LNCaP clone FGC (cell line): ENCODE results near the gene DDX25.

Experiments
- DNase-seq: peaks from one replicate; pipeline ENCODE4 v3.0.0-alpha.2; 2011; ENCODE audit warnings: low read depth
- H3K4me3 ChIP-seq: 2 replicates; pipeline ENCODE4 v1.5.1; 2011; ENCODE audit warnings: mild to moderate bottlenecking, low read depth, low read length, control low read depth
- TF ChIP-seq, protein P1 (sequence below): IDR thresholded peaks from 2 replicates; pipeline ENCODE4 v1.5.1; 2012; ENCODE audit warnings: mild to moderate bottlenecking; ENCODE audit not compliant: control insufficient read depth, insufficient read depth; ENCODE audit errors: extremely low read depth

The DDX25 gene

DNA sequence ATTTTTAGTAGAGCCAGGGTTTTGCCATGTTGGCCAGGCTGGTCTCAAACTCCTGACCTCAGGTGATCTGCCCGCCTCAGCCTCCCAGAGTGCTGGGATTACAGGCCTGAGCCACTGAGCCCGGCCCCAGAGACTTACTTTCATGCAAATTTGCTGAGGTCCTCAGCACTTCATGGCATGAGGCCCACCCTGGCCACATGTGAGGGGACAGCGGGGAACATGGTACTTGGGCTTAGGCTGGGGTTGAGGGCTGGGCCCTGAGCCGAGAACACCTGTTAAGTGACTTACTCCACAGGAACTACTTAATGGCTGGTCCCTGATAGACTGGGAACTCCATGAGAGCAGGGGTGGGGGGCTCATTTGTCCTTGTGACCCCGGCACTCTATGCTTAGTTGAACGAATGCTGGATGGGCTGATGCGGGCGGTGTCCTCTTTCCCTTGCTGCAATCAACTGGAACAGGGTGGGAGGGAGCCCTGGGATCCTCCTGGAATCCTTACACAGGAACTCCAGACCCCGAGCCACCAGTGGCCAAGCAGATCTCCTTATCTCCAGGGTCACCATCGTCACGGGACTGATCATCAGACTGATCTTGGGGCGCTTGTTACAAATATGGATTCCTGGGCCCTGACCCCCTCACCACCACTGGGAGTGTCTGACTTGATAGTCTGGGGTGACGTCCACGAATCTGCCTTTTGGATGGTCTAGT, 42.6 kb downstream of the DDX25 start:
- DNase-seq: no peak
- TF ChIP-seq, protein P1, sequence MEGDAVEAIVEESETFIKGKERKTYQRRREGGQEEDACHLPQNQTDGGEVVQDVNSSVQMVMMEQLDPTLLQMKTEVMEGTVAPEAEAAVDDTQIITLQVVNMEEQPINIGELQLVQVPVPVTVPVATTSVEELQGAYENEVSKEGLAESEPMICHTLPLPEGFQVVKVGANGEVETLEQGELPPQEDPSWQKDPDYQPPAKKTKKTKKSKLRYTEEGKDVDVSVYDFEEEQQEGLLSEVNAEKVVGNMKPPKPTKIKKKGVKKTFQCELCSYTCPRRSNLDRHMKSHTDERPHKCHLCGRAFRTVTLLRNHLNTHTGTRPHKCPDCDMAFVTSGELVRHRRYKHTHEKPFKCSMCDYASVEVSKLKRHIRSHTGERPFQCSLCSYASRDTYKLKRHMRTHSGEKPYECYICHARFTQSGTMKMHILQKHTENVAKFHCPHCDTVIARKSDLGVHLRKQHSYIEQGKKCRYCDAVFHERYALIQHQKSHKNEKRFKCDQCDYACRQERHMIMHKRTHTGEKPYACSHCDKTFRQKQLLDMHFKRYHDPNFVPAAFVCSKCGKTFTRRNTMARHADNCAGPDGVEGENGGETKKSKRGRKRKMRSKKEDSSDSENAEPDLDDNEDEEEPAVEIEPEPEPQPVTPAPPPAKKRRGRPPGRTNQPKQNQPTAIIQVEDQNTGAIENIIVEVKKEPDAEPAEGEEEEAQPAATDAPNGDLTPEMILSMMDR: no peak
- H3K4me3 ChIP-seq: no peak overlapping the region

DNA sequence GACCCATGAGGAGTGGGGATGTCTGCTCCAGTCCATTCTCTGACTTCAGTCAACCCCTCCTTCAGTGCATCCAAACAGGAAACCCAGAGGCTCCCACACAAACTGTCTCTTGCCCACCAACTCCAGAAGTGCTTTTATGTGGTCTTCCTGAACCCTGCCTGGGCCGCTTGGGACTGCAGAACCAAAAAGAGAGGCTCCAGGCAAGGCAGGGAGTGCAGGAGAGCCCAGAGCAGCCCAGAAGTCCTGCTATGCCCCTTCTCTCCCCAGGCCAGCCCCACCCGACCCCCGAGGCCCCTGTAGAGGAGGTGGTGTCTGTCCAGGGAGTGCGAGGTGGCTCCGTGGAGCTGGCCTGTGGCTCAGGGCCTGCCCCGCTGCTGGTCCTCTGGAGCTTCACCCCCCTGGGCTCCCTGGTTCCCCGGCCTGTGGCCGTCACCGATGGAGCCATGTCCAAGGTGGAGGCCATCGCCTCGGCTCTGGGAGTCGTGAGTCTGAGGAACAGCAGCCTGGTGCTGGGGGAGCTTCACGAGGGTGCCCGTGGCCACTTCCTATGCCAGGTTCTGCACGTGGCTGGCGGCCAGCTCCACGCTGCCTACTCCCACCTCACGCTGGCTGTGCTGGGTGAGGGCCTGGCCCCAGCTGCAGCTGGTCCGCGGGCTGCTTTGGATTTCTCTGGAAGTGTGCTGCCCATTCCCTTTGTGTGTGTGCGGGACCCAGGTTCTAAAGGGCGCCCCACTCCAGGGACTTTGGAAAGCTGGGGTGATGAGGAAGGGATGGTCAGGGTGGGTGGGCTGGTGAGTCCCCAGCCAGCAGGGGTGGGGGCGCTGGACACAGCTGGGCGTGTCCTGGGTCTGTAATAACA, 43.3 kb downstream of the DDX25 start:
- no peak for DNase-seq
- TF ChIP-seq, protein P1: no peak
- no peak overlapping the region for H3K4me3 ChIP-seq

DNA sequence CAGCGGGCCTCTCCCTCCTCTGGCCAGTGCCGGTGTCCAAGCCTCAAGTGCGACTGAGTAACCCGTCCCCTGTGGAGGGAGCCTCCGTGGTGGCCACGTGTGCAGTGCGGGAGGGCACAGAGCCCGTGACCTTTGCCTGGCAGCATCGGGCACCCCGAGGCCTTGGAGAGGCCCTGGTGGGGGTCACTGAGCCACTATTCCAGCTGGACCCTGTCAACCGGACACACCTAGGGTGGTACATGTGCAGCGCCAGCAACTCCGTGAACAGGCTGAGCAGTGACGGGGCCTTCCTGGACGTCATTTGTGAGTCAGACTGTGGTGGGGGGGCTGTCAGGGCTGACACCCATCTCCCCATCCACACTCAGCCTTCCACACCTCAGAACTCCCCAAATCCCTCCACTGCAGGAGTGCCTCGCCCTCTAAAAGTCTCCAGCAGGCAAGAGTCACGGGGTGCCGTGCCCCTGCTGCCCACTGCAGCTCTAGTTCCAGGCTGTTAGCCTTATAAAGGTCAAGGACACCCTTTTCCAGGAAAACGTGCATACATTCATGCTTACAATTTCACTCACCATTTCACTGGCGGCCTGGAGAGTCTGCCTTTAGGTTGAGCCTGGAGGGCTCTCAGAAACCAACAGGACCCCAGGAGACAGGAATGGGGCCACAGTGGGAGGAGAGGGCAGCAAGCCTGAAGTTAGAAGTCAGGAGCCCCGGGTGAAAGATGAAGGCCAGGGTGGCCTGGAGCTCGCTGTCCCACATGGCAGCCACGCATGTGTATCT, 44.2 kb downstream of the DDX25 start:
- no peak overlapping the region for H3K4me3 ChIP-seq
- DNase-seq: no peak
- TF ChIP-seq, protein P1: no peak

DNA sequence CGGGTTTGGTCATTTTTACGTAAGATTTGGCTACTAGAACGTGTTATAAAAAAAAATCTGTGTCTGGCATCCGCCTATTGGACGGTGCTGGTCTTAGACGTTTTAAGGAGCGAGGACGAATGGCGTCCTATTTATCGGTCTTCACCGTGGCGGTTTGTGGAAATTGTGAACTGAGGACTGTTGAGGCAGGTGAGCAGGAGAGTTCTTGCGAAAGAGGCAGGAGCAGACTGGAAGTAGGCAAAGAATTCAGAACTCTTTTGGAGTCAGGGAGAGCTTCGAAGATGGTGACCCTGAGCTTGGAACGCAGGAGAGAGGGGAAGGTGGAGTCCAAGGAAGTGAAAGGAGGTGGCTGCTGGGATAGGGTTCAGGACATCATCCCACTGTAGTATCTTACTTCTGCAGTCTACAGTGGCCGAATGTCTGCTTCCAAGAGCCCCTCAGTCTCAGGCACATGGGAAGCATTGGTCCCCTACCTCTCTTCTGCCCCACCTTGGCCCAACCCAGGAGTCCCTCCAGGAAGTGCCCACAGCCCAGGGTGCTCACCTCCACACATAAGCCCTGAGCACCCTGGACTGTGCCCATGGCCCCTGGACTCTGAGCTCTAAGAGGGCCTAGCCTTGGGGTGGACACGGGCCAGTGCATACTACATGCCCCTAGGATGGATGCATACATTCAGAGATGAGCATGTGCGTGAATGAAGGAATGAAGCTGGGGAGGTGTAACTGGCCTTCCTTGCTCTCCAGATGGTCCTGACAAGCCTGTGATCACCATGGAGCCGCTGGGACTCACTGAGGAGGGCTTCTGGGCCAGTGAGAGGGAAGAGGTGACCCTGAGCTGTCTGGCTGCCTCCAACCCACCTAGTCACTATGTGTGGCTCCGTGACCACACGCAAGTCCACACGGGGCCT, 45.2 kb downstream of the DDX25 start:
- no peak overlapping the region for H3K4me3 ChIP-seq
- TF ChIP-seq, protein P1: no peak
- DNase-seq: no peak

DNA sequence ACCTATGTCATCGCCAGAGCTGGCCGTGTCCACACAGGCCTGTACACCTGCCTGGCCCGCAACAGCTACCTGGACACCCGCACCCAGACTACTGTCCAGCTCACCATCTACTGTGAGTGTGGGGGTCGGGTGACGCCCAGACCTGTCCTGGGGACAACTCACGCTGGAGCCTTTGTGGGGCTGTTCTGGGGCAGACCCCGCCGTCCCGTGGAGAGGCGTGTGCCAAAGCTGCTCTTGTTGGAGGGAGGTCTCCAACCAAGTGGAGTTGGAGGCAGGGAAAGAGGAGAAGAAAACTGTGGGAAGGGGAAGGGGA, 45.8 kb downstream of the DDX25 start:
- H3K4me3 ChIP-seq: no peak overlapping the region
- DNase-seq: no peak
- TF ChIP-seq, protein P1: no peak
